WTC11 (cell line): ENCODE measurements around the gene CD68. TPM values are rescaled to one million over a fixed set of nuclear protein-coding genes. Genes with fewer than 3 reads are reported as not detected.

Experiments
- ATAC-seq: fragments of 200-7000 bp; cut with Tn5 transposase; 2 replicates; pipeline ENCODE4 v1.10.0; 2021; ENCODE audit warnings: mild to moderate bottlenecking, moderate library complexity
- CTCF ChIA-PET: fragments of 300-600 bp; sonication (Branson Sonifier 250); formaldehyde crosslinking; loops from one replicate; lab custom pipeline; 2021; ENCODE audit warnings: antibody characterized with exemption; lab: Charles Lee
- POLR2A ChIA-PET: fragments of 350-600 bp; sonication (Branson Sonifier 250); formaldehyde crosslinking; loops from one replicate; lab custom pipeline; 2021; ENCODE audit warnings: antibody characterized with exemption; lab: Charles Lee
- DNase-seq: peaks from one replicate; pipeline ENCODE4 v3.0.0; 2021; ENCODE audit warnings: low spot score
- H3K27ac Mint-ChIP-seq: 2 replicates; pipeline ENCODE4 v1.8.0; 2021; ENCODE audit warnings: mixed read lengths
- H3K27me3 Mint-ChIP-seq: 2 replicates; pipeline ENCODE4 v1.8.0; 2021; ENCODE audit warnings: low read depth, mild to moderate bottlenecking, moderate library complexity, mixed read lengths
- H3K36me3 Mint-ChIP-seq: 2 replicates; pipeline ENCODE4 v1.8.0; 2021; ENCODE audit warnings: mixed read lengths
- H3K4me1 Mint-ChIP-seq: 2 replicates; pipeline ENCODE4 v1.8.0; 2022; ENCODE audit warnings: mixed read lengths
- H3K4me3 Mint-ChIP-seq: 2 replicates; pipeline ENCODE4 v1.8.0; 2021; ENCODE audit warnings: mild to moderate bottlenecking, moderate library complexity, mixed read lengths
- H3K9me3 Mint-ChIP-seq: 2 replicates; pipeline ENCODE4 v1.8.0; 2021; ENCODE audit warnings: mixed read lengths
- ATF1 ChIP-seq: sonication (generic); formaldehyde crosslinking; IDR thresholded peaks from 2 replicates; pipeline ENCODE4 v1.8.1; 2023; ENCODE audit warnings: mild to moderate bottlenecking, moderate library complexity, missing genetic modification reagents
- CREB1 ChIP-seq: sonication (generic); formaldehyde crosslinking; IDR thresholded peaks from 2 replicates; pipeline ENCODE4 v1.8.0; 2023; ENCODE audit warnings: mild to moderate bottlenecking, missing genetic modification reagents
- GTF2I ChIP-seq: fragments of 250-450 bp; sonication (Bioruptor Pico); conservative IDR thresholded peaks from 2 replicates; pipeline ENCODE4 v1.4.0; 2021; ENCODE audit warnings: mild to moderate bottlenecking
- MXD4 ChIP-seq: fragments of 250-450 bp; sonication (Bioruptor Pico); IDR thresholded peaks from 2 replicates; pipeline ENCODE4 v1.8.0; 2021; ENCODE audit warnings: mild to moderate bottlenecking, moderate library complexity, borderline replicate concordance
- NFYB ChIP-seq: sonication (generic); formaldehyde crosslinking; conservative IDR thresholded peaks from 2 replicates; pipeline ENCODE4 v1.8.0; 2022; ENCODE audit warnings: low read depth, missing genetic modification reagents
- TCF7 ChIP-seq: sonication (generic); formaldehyde crosslinking; IDR thresholded peaks from 2 replicates; pipeline ENCODE4 v1.8.0; 2022; ENCODE audit warnings: mild to moderate bottlenecking, low read depth, missing genetic modification reagents, moderate library complexity
- TEAD1 ChIP-seq: sonication (generic); formaldehyde crosslinking; IDR thresholded peaks from 2 replicates; pipeline ENCODE4 v1.8.0; 2022; ENCODE audit warnings: mild to moderate bottlenecking, missing genetic modification reagents
- ZNF317 ChIP-seq: sonication (generic); formaldehyde crosslinking; IDR thresholded peaks from 2 replicates; pipeline ENCODE4 v1.8.1; 2023; ENCODE audit warnings: low read depth, mild to moderate bottlenecking, moderate library complexity, missing genetic modification reagents, borderline replicate concordance
- ZNF671 ChIP-seq: fragments of 250-450 bp; sonication (Bioruptor Pico); IDR thresholded peaks from 2 replicates; pipeline ENCODE4 v1.8.0; 2021; ENCODE audit warnings: mild to moderate bottlenecking
- total RNA-seq: library from RNA; stranded (reverse); gene quantifications from 3 replicates; pipeline ENCODE4 v1.2.3, GENCODE V29; 2021
- TF ChIP-seq, protein P1 (sequence below): sonication (generic); formaldehyde crosslinking; IDR thresholded peaks from 2 replicates; pipeline ENCODE4 v1.8.0; 2023; ENCODE audit warnings: missing genetic modification reagents, mild to moderate bottlenecking, borderline replicate concordance
- TF ChIP-seq, protein P2 (sequence below): sonication (generic); formaldehyde crosslinking; IDR thresholded peaks from 2 replicates; pipeline ENCODE4 v1.8.1; 2023; ENCODE audit warnings: mild to moderate bottlenecking, moderate library complexity, missing genetic modification reagents
- TF ChIP-seq, protein P3 (sequence below): sonication (generic); formaldehyde crosslinking; IDR thresholded peaks from 2 replicates; pipeline ENCODE4 v1.8.0; 2023; ENCODE audit warnings: mild to moderate bottlenecking, missing genetic modification reagents
- TF ChIP-seq, protein P4 (sequence below): fragments of 250-450 bp; sonication (Bioruptor Pico); IDR thresholded peaks from 2 replicates; pipeline ENCODE4 v2.1.2; 2022; ENCODE audit warnings: mild to moderate bottlenecking, moderate library complexity
- TF ChIP-seq, protein P5 (sequence below): sonication (generic); formaldehyde crosslinking; IDR thresholded peaks from 2 replicates; pipeline ENCODE4 v1.8.1; 2022; ENCODE audit warnings: mild to moderate bottlenecking, missing genetic modification reagents, moderate library complexity, borderline replicate concordance
- TF ChIP-seq, protein P6 (sequence below): sonication (generic); formaldehyde crosslinking; IDR thresholded peaks from 2 replicates; pipeline ENCODE4 v1.8.1; 2022; ENCODE audit warnings: low read depth, mild to moderate bottlenecking, moderate library complexity, missing genetic modification reagents, borderline replicate concordance
- TF ChIP-seq, protein P7 (sequence below): sonication (generic); formaldehyde crosslinking; IDR thresholded peaks from 2 replicates; pipeline ENCODE4 v1.8.0; 2022; ENCODE audit warnings: mild to moderate bottlenecking, missing genetic modification reagents

The CD68 gene
- total RNA-seq, 1 experiment from 2014 or later = 0.72 TPM

DNA sequence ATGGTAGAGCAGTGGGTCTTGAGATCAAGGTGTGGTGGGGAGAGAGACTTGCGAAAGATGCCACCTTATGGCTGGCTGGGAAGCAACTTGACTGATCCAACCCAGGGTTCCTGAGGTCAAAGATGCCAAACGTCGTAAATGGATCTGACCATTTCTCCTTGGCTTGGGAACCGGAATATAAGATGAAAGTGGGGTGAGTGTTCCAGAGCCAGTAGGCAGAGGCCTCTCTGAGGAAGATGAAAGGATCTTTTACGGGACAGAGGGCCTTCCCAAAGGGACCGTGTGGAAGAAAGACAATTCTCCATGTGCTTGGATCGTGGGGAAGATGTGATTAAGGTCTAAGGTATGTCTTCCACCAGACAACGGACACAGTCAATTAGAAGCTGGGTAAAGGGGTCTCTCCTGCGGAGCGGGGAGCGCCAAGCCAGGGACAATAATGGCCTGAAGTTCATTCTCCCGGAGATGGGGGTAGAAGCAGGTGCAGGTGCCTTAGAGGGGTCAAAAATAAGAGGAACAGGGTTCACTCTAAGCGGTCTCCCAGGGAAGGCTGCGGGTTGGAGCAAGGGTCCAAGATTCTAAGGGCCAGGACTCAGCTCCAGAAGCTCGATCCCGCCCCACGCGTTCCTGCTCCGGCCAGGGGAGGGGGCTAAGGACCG, 34.5 kb downstream of the CD68 start:
- no peaks in the 10 kb centered on the region for H3K9me3 Mint-ChIP-seq
- ChIA-PET CTCF (interaction anchor here (0.7 to 3.5 kb wide), 18 partner anchors 14 to 376 kb away, joined by 3 to 47 read pairs (median 8); partner anchors contain the start of genes ATP1B2, DNAH2, MPDU1 and SAT2), POLR2A (interaction anchor here (0.8 to 2.8 kb wide), 5 partner anchors 14 to 73 kb away, joined by 3 to 31 read pairs (median 4); partner anchors contain the start of genes ATP1B2, MPDU1, SAT2 and TP53)
- ATAC-seq (no peak), DNase-seq (no peak)
- H3K27ac Mint-ChIP-seq = peak overlapping the region; percentile 87
- peaks cover 6% of the 10 kb centered on the region; the same call in 1 of the 2 replicates for H3K36me3 Mint-ChIP-seq
- H3K27me3 Mint-ChIP-seq = no peaks in the 10 kb centered on the region
- TF ChIP-seq, protein P1, sequence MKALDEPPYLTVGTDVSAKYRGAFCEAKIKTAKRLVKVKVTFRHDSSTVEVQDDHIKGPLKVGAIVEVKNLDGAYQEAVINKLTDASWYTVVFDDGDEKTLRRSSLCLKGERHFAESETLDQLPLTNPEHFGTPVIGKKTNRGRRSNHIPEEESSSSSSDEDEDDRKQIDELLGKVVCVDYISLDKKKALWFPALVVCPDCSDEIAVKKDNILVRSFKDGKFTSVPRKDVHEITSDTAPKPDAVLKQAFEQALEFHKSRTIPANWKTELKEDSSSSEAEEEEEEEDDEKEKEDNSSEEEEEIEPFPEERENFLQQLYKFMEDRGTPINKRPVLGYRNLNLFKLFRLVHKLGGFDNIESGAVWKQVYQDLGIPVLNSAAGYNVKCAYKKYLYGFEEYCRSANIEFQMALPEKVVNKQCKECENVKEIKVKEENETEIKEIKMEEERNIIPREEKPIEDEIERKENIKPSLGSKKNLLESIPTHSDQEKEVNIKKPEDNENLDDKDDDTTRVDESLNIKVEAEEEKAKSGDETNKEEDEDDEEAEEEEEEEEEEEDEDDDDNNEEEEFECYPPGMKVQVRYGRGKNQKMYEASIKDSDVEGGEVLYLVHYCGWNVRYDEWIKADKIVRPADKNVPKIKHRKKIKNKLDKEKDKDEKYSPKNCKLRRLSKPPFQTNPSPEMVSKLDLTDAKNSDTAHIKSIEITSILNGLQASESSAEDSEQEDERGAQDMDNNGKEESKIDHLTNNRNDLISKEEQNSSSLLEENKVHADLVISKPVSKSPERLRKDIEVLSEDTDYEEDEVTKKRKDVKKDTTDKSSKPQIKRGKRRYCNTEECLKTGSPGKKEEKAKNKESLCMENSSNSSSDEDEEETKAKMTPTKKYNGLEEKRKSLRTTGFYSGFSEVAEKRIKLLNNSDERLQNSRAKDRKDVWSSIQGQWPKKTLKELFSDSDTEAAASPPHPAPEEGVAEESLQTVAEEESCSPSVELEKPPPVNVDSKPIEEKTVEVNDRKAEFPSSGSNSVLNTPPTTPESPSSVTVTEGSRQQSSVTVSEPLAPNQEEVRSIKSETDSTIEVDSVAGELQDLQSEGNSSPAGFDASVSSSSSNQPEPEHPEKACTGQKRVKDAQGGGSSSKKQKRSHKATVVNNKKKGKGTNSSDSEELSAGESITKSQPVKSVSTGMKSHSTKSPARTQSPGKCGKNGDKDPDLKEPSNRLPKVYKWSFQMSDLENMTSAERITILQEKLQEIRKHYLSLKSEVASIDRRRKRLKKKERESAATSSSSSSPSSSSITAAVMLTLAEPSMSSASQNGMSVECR (CRISPR knock-in tag) = no peak
- no peak for TF ChIP-seq MXD4 (CRISPR knock-in tag)
- TF ChIP-seq, protein P2, sequence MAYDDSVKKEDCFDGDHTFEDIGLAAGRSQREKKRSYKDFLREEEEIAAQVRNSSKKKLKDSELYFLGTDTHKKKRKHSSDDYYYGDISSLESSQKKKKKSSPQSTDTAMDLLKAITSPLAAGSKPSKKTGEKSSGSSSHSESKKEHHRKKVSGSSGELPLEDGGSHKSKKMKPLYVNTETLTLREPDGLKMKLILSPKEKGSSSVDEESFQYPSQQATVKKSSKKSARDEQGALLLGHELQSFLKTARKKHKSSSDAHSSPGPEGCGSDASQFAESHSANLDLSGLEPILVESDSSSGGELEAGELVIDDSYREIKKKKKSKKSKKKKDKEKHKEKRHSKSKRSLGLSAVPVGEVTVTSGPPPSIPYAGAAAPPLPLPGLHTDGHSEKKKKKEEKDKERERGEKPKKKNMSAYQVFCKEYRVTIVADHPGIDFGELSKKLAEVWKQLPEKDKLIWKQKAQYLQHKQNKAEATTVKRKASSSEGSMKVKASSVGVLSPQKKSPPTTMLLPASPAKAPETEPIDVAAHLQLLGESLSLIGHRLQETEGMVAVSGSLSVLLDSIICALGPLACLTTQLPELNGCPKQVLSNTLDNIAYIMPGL (CRISPR knock-in tag) = no peak
- TF ChIP-seq, protein P3, sequence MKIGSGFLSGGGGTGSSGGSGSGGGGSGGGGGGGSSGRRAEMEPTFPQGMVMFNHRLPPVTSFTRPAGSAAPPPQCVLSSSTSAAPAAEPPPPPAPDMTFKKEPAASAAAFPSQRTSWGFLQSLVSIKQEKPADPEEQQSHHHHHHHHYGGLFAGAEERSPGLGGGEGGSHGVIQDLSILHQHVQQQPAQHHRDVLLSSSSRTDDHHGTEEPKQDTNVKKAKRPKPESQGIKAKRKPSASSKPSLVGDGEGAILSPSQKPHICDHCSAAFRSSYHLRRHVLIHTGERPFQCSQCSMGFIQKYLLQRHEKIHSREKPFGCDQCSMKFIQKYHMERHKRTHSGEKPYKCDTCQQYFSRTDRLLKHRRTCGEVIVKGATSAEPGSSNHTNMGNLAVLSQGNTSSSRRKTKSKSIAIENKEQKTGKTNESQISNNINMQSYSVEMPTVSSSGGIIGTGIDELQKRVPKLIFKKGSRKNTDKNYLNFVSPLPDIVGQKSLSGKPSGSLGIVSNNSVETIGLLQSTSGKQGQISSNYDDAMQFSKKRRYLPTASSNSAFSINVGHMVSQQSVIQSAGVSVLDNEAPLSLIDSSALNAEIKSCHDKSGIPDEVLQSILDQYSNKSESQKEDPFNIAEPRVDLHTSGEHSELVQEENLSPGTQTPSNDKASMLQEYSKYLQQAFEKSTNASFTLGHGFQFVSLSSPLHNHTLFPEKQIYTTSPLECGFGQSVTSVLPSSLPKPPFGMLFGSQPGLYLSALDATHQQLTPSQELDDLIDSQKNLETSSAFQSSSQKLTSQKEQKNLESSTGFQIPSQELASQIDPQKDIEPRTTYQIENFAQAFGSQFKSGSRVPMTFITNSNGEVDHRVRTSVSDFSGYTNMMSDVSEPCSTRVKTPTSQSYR (CRISPR knock-in tag) = no peak
- TF ChIP-seq, protein P4, sequence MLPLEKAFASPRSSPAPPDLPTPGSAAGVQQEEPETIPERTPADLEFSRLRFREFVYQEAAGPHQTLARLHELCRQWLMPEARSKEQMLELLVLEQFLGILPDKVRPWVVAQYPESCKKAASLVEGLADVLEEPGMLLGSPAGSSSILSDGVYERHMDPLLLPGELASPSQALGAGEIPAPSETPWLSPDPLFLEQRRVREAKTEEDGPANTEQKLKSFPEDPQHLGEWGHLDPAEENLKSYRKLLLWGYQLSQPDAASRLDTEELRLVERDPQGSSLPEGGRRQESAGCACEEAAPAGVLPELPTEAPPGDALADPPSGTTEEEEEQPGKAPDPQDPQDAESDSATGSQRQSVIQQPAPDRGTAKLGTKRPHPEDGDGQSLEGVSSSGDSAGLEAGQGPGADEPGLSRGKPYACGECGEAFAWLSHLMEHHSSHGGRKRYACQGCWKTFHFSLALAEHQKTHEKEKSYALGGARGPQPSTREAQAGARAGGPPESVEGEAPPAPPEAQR = no peak
- TF ChIP-seq, protein P5, sequence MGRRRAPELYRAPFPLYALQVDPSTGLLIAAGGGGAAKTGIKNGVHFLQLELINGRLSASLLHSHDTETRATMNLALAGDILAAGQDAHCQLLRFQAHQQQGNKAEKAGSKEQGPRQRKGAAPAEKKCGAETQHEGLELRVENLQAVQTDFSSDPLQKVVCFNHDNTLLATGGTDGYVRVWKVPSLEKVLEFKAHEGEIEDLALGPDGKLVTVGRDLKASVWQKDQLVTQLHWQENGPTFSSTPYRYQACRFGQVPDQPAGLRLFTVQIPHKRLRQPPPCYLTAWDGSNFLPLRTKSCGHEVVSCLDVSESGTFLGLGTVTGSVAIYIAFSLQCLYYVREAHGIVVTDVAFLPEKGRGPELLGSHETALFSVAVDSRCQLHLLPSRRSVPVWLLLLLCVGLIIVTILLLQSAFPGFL = no peak
- TF ChIP-seq CREB1 = no peak
- no peak for TF ChIP-seq NFYB (CRISPR knock-in tag)
- TF ChIP-seq, protein P6, sequence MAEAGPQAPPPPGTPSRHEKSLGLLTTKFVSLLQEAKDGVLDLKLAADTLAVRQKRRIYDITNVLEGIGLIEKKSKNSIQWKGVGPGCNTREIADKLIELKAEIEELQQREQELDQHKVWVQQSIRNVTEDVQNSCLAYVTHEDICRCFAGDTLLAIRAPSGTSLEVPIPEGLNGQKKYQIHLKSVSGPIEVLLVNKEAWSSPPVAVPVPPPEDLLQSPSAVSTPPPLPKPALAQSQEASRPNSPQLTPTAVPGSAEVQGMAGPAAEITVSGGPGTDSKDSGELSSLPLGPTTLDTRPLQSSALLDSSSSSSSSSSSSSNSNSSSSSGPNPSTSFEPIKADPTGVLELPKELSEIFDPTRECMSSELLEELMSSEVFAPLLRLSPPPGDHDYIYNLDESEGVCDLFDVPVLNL (CRISPR knock-in tag) = no peak
- TF ChIP-seq ZNF671 (CRISPR knock-in tag) = no peak
- no peak for TF ChIP-seq ATF1
- no peak for TF ChIP-seq TEAD1 (CRISPR knock-in tag)
- TF ChIP-seq TCF7 = no peak
- TF ChIP-seq, protein P7, sequence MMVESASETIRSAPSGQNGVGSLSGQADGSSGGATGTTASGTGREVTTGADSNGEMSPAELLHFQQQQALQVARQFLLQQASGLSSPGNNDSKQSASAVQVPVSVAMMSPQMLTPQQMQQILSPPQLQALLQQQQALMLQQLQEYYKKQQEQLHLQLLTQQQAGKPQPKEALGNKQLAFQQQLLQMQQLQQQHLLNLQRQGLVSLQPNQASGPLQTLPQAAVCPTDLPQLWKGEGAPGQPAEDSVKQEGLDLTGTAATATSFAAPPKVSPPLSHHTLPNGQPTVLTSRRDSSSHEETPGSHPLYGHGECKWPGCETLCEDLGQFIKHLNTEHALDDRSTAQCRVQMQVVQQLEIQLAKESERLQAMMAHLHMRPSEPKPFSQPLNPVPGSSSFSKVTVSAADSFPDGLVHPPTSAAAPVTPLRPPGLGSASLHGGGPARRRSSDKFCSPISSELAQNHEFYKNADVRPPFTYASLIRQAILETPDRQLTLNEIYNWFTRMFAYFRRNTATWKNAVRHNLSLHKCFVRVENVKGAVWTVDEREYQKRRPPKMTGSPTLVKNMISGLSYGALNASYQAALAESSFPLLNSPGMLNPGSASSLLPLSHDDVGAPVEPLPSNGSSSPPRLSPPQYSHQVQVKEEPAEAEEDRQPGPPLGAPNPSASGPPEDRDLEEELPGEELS (CRISPR knock-in tag) = no peak
- TF ChIP-seq GTF2I (CRISPR knock-in tag) = no peak
- TF ChIP-seq ZNF317 (CRISPR knock-in tag) = no peak
- peak overlapping the region; percentile 83 for H3K4me3 Mint-ChIP-seq
- H3K4me1 Mint-ChIP-seq = peaks cover 22% of the 10 kb centered on the region
